KMS-11 (cell line): ENCODE measurements around the gene TMEM222.

ENCODE experiments used
- H2AFZ ChIP-seq: fragments of 200-600 bp; sonication (generic); 2 replicates; pipeline ENCODE4 v1.6.1; 2016; ENCODE audit warnings: antibody characterized with exemption, mixed run types, low read depth
- H3K27ac ChIP-seq: fragments of 200-600 bp; sonication (generic); 2 replicates; pipeline ENCODE4 v1.6.1; 2016; ENCODE audit warnings: mild to moderate bottlenecking, mixed run types
- H3K27me3 ChIP-seq: fragments of 200-600 bp; sonication (generic); 2 replicates; pipeline ENCODE4 v1.6.1; 2017; ENCODE audit warnings: mild to moderate bottlenecking, low read depth, mixed run types, moderate library complexity; ENCODE audit not compliant: insufficient read depth
- H3K36me3 ChIP-seq: fragments of 200-600 bp; sonication (generic); 2 replicates; pipeline ENCODE4 v1.6.1; 2017; ENCODE audit warnings: mild to moderate bottlenecking, mixed run types; ENCODE audit not compliant: insufficient read depth
- H3K4me1 ChIP-seq: fragments of 200-600 bp; sonication (generic); 2 replicates; pipeline ENCODE4 v1.6.1; 2016; ENCODE audit warnings: mild to moderate bottlenecking, low read depth, mixed run types; ENCODE audit not compliant: poor library complexity, severe bottlenecking
- H3K4me2 ChIP-seq: fragments of 200-600 bp; sonication (generic); 2 replicates; pipeline ENCODE4 v1.7.0; 2016; ENCODE audit warnings: mild to moderate bottlenecking, mixed run types
- H3K4me3 ChIP-seq: fragments of 200-600 bp; sonication (generic); IDR thresholded peaks from 2 replicates; pipeline ENCODE4 v1.6.1; 2017; ENCODE audit warnings: low read depth, low read length, mixed read lengths; ENCODE audit not compliant: insufficient read depth
- H3K79me2 ChIP-seq: fragments of 200-600 bp; sonication (generic); 2 replicates; pipeline ENCODE4 v1.6.1; 2016; ENCODE audit warnings: low read depth, mixed run types; ENCODE audit not compliant: insufficient read depth
- H3K9ac ChIP-seq: fragments of 200-600 bp; sonication (generic); 2 replicates; pipeline ENCODE4 v1.6.1; 2016; ENCODE audit warnings: mild to moderate bottlenecking, mixed run types
- H4K20me1 ChIP-seq: fragments of 200-600 bp; sonication (generic); 2 replicates; pipeline ENCODE4 v1.6.1; 2016; ENCODE audit warnings: mild to moderate bottlenecking, mixed run types; ENCODE audit not compliant: insufficient read depth
- TF ChIP-seq, protein P1 (sequence below): fragments of 200-600 bp; sonication (generic); conservative IDR thresholded peaks from 2 replicates; pipeline ENCODE4 v1.6.1; 2017; ENCODE audit warnings: low read depth, mild to moderate bottlenecking, antibody characterized with exemption, low read length, moderate library complexity, mixed read lengths

TMEM222 gene

GRCh38 chr1:27296773-27297291 is 25.1 kb upstream of the TMEM222 start:
- no peaks in the 10 kb centered on the region for H3K36me3 ChIP-seq
- no peaks in the 10 kb centered on the region for H3K79me2 ChIP-seq
- H3K9ac ChIP-seq: no peak overlapping the region
- H3K4me3 ChIP-seq: no peak overlapping the region
- H3K4me1 ChIP-seq: no peaks in the 10 kb centered on the region
- H2AFZ ChIP-seq: no peak overlapping the region
- TF ChIP-seq, protein P1, sequence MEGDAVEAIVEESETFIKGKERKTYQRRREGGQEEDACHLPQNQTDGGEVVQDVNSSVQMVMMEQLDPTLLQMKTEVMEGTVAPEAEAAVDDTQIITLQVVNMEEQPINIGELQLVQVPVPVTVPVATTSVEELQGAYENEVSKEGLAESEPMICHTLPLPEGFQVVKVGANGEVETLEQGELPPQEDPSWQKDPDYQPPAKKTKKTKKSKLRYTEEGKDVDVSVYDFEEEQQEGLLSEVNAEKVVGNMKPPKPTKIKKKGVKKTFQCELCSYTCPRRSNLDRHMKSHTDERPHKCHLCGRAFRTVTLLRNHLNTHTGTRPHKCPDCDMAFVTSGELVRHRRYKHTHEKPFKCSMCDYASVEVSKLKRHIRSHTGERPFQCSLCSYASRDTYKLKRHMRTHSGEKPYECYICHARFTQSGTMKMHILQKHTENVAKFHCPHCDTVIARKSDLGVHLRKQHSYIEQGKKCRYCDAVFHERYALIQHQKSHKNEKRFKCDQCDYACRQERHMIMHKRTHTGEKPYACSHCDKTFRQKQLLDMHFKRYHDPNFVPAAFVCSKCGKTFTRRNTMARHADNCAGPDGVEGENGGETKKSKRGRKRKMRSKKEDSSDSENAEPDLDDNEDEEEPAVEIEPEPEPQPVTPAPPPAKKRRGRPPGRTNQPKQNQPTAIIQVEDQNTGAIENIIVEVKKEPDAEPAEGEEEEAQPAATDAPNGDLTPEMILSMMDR: peak; percentile 79
- H3K27me3 ChIP-seq: no peaks in the 10 kb centered on the region
- H3K4me2 ChIP-seq: no peak overlapping the region
- no peaks in the 10 kb centered on the region for H4K20me1 ChIP-seq
- H3K27ac ChIP-seq: no peak overlapping the region

GRCh38 chr1:27297903-27298302 is 24.1 kb upstream of the TMEM222 start:
- TF ChIP-seq, protein P1: no peak
- Histone ChIP-seq H4K20me1 (no peaks in the 10 kb centered on the region), H3K4me1 (no peaks in the 10 kb centered on the region), H3K9ac (no peak overlapping the region), H3K27ac (no peak overlapping the region), H3K4me2 (no peak overlapping the region), H3K36me3 (no peaks in the 10 kb centered on the region), H2AFZ (no peak overlapping the region), H3K79me2 (no peaks in the 10 kb centered on the region), H3K4me3 (no peak overlapping the region), H3K27me3 (no peaks in the 10 kb centered on the region)

- H3K4me2 ChIP-seq: no peak overlapping the region
- H3K27me3 ChIP-seq: no peaks in the 10 kb centered on the region
- no peak overlapping the region for H3K27ac ChIP-seq
- no peaks in the 10 kb centered on the region for H3K4me1 ChIP-seq
- no peak overlapping the region for H3K9ac ChIP-seq
- no peaks in the 10 kb centered on the region for H4K20me1 ChIP-seq
- H3K79me2 ChIP-seq: no peaks in the 10 kb centered on the region
- no peak overlapping the region for H2AFZ ChIP-seq
- no peak overlapping the region for H3K4me3 ChIP-seq
- TF ChIP-seq, protein P1: no peak
- no peaks in the 10 kb centered on the region for H3K36me3 ChIP-seq
These were observed 23.2 kb upstream of the TMEM222 start for GRCh38 chr1:27298632-27299384.

DNA sequence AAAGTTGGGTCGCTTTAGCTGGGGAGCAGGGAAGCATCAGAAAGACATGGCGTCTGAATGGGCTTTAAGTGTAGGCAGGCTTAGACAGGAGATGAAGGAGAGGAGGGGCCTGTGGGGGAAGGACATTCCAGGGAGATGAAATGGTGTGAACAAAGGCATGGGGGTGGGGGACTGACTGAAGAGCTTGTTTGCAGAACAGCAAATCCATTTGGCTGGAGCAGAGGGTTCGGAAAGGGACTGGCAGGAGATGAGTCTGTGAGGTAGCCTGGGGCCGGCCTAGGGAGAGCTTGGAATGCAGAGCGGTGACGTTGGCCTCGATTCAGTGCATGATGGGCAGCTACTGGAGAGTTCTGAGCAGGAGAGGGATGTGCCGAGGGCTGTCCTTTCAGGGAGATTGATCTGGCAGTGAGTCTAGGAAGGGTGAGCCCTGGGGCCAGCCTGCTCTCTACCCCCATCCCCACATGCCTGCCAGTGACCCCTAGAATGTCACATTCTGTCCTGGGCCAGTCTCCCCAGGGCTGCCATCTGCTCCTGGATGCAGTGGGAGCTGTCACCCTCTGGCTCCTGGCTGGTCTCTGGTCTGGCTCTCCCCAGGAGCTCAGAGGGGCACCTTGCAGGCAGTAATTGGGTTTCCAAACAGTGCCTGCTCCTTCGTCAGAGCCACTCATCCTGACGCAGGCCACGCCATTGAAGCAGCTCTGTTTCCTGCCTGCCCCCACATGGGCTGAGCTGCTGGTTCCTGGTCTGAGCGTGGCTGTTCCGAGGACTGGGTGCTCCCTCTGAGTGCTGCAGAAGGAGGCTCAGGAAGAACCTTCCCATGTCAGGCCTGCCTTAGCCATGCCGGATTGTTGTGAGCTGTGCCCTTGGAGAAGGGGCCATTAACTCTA is 22.3 kb upstream of the TMEM222 start:
- Histone ChIP-seq H4K20me1 (no peaks in the 10 kb centered on the region), H3K27ac (no peak overlapping the region), H3K79me2 (no peaks in the 10 kb centered on the region), H2AFZ (no peak overlapping the region), H3K4me2 (no peak overlapping the region), H3K36me3 (no peaks in the 10 kb centered on the region), H3K27me3 (no peaks in the 10 kb centered on the region), H3K4me1 (no peaks in the 10 kb centered on the region), H3K4me3 (no peak overlapping the region), H3K9ac (no peak overlapping the region)
- TF ChIP-seq, protein P1: no peak
